ENCODE measurements around the gene ICA1. TPM values are rescaled to one million over a fixed set of nuclear protein-coding genes. Genes with fewer than 3 reads are reported as not detected.
"Not testable (repeated sequence)": the region's sequence is repeated elsewhere in the genome, so short reads cannot be mapped to it uniquely, and the experiment has no call there.

The ICA1 gene
- total RNA-seq, 1 donor from 2014 or later: 54.9 TPM

GRCh38 chr7:8105449-8106095 lies 156.4 kb downstream of the ICA1 start:
- intact Hi-C loops (cut with micrococcal nuclease): no loop called here
- Histone ChIP-seq H3K36me3 (no peaks in the 10 kb centered on the region), H3K9me3 (replicated peaks) (peaks cover 12% of the 10 kb centered on the region), H3K27me3 (ENCODE audit: low read depth) (no peaks in the 10 kb centered on the region), H3K4me3 (no peak overlapping the region), H3K27ac (replicated peaks) (no peak overlapping the region), H3K4me1 (no peaks in the 10 kb centered on the region)
- no peak for DNase-seq
- TF ChIP-seq, protein P1, sequence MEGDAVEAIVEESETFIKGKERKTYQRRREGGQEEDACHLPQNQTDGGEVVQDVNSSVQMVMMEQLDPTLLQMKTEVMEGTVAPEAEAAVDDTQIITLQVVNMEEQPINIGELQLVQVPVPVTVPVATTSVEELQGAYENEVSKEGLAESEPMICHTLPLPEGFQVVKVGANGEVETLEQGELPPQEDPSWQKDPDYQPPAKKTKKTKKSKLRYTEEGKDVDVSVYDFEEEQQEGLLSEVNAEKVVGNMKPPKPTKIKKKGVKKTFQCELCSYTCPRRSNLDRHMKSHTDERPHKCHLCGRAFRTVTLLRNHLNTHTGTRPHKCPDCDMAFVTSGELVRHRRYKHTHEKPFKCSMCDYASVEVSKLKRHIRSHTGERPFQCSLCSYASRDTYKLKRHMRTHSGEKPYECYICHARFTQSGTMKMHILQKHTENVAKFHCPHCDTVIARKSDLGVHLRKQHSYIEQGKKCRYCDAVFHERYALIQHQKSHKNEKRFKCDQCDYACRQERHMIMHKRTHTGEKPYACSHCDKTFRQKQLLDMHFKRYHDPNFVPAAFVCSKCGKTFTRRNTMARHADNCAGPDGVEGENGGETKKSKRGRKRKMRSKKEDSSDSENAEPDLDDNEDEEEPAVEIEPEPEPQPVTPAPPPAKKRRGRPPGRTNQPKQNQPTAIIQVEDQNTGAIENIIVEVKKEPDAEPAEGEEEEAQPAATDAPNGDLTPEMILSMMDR (IDR thresholded peaks at IDR 0.05; ENCODE audit: borderline replicate concordance): no peak

DNA sequence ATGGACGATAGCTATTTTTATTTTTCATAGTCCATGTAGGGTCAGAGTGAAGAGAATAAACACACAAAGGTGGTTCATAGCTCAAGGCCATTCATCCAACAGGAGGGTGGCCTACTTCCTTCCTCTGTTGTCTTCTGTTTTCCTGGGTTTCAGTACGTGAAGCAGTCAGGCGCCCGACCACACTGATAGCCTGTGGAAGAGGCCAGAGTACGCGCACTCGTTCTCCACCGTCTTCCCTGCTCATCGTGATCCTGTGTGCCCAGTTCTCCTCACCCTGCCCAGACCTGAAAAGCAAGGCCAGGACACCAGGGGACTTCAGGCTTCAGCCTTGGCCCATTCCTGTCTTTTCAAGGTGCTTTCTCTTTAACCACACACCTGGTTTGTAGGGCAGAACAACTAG lies 158.7 kb downstream of the ICA1 start:
- TF ChIP-seq, protein P1 (IDR thresholded peaks at IDR 0.05; ENCODE audit: borderline replicate concordance): no peak
- H3K27me3 ChIP-seq (ENCODE audit: low read depth): no peaks in the 10 kb centered on the region
- H3K9me3 ChIP-seq (replicated peaks): peaks cover 26% of the 10 kb centered on the region
- no peak for DNase-seq
- no peak overlapping the region for H3K27ac ChIP-seq (replicated peaks)
- H3K4me1 ChIP-seq: no peaks in the 10 kb centered on the region
- H3K36me3 ChIP-seq: no peaks in the 10 kb centered on the region
- no peak overlapping the region for H3K4me3 ChIP-seq
- intact Hi-C loops (cut with micrococcal nuclease): no loop called here

DNA sequence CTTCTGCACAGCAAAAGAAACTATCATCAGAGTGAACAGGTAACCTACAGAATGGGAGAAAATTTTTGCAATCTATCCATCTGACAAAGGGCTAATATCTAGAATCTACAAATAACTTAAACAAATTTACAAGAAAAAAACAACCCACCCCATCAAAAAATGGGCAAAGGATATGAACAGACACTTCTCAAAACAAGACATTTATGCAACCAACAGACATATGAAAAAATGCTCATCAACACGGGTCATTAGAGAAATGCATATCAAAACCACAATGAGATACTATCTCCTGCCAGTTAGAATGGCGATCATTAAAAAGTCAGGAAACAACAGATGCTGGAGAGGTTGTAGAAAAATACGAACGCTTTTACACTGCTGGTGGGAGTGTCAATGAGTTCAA lies 160.7 kb downstream of the ICA1 start:
- H3K27me3 ChIP-seq (ENCODE audit: low read depth); DNase-seq; H3K4me3 ChIP-seq; H3K27ac ChIP-seq (replicated peaks); H3K36me3 ChIP-seq; intact Hi-C loops (cut with micrococcal nuclease); H3K4me1 ChIP-seq: not testable (repeated sequence)
- H3K9me3 ChIP-seq (replicated peaks): peaks cover 29% of the 10 kb centered on the region

GRCh38 chr7:8094164-8095140 lies 167.5 kb downstream of the ICA1 start:
- no peak for DNase-seq
- Histone ChIP-seq H3K27me3 (ENCODE audit: low read depth) (no peaks in the 10 kb centered on the region), H3K36me3 (no peaks in the 10 kb centered on the region), H3K4me1 (no peaks in the 10 kb centered on the region), H3K9me3 (replicated peaks) (peaks cover 10% of the 10 kb centered on the region), H3K4me3 (no peak overlapping the region), H3K27ac (replicated peaks) (no peak overlapping the region)
- TF ChIP-seq, protein P1 (IDR thresholded peaks at IDR 0.05; ENCODE audit: borderline replicate concordance): no peak
- intact Hi-C loops (cut with micrococcal nuclease): no loop called here

DNA sequence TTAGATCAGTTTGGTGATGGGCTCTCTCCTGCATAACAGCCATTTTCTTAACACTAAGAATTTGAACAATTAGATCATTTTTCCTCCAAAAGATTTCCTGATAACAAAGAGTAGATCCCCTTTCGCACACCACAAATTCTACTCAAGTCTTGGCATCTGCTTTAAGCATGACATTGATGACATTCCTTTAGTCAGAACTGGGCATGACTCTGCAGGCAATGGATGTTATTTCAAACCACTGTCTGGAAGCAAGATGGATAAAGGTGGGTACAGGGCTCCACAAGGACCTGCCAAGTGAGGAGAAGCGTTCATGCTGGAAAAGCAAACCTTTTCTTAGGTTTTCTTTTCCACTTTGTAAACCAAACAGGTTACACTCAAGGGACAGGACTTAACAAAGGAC lies 169.8 kb downstream of the ICA1 start:
- TF ChIP-seq, protein P1 (IDR thresholded peaks at IDR 0.05; ENCODE audit: borderline replicate concordance): no peak
- H3K27ac ChIP-seq (replicated peaks): no peak overlapping the region

More for the DNA sequence above, 169.8 kb downstream of the ICA1 start:
- no peaks in the 10 kb centered on the region for H3K36me3 ChIP-seq
- no peaks in the 10 kb centered on the region for H3K9me3 ChIP-seq (replicated peaks)
- no peak for DNase-seq
- no peaks in the 10 kb centered on the region for H3K27me3 ChIP-seq (ENCODE audit: low read depth)
- H3K4me3 ChIP-seq: no peak overlapping the region
- intact Hi-C loops (cut with micrococcal nuclease): no loop called here
- no peaks in the 10 kb centered on the region for H3K4me1 ChIP-seq
